ENCODE results near the gene GAREM1. TPM values are rescaled to one million over a fixed set of nuclear protein-coding genes. Genes with fewer than 3 reads are reported as not detected.
A peak's percentile ranks its signal among the peaks of the same experiment; 100 is the strongest.

The GAREM1 gene
- total RNA-seq, 1 experiment from 2014 or later, result 7.0 TPM

DNA sequence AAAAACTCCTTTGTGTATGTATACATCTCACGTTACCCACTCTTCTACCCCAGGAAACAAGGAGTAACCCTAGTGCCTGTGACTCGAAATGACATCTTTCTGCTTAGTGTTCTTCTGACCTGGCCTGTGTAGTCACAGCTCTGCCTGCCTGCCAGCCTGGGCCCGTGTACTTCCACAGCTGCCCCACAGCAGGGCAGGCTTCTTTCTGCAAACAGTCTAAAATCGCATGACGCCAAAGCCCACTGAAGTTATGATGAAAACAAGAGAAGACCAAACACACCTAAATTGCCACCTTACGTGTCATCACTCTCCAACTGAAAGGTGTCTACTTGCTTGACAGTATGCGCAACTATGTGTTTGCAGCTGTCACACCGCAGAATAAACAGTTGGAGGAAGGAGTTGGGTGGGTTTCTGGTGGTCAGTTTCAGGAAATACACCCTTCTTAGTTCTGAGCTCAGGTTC, 1.5 kb downstream of the GAREM1 start (continued):
- TF ChIP-seq, protein P1, sequence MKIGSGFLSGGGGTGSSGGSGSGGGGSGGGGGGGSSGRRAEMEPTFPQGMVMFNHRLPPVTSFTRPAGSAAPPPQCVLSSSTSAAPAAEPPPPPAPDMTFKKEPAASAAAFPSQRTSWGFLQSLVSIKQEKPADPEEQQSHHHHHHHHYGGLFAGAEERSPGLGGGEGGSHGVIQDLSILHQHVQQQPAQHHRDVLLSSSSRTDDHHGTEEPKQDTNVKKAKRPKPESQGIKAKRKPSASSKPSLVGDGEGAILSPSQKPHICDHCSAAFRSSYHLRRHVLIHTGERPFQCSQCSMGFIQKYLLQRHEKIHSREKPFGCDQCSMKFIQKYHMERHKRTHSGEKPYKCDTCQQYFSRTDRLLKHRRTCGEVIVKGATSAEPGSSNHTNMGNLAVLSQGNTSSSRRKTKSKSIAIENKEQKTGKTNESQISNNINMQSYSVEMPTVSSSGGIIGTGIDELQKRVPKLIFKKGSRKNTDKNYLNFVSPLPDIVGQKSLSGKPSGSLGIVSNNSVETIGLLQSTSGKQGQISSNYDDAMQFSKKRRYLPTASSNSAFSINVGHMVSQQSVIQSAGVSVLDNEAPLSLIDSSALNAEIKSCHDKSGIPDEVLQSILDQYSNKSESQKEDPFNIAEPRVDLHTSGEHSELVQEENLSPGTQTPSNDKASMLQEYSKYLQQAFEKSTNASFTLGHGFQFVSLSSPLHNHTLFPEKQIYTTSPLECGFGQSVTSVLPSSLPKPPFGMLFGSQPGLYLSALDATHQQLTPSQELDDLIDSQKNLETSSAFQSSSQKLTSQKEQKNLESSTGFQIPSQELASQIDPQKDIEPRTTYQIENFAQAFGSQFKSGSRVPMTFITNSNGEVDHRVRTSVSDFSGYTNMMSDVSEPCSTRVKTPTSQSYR (CRISPR knock-in tag; IDR thresholded peaks at IDR 0.05), result no peak
- no peak for TF ChIP-seq ELF4 (CRISPR knock-in tag; IDR thresholded peaks at IDR 0.05; ENCODE audit: low read depth)
- TF ChIP-seq FOXP1 (CRISPR knock-in tag; IDR thresholded peaks at IDR 0.05; ENCODE audit: borderline replicate concordance), result no peak
- TF ChIP-seq, protein P2, sequence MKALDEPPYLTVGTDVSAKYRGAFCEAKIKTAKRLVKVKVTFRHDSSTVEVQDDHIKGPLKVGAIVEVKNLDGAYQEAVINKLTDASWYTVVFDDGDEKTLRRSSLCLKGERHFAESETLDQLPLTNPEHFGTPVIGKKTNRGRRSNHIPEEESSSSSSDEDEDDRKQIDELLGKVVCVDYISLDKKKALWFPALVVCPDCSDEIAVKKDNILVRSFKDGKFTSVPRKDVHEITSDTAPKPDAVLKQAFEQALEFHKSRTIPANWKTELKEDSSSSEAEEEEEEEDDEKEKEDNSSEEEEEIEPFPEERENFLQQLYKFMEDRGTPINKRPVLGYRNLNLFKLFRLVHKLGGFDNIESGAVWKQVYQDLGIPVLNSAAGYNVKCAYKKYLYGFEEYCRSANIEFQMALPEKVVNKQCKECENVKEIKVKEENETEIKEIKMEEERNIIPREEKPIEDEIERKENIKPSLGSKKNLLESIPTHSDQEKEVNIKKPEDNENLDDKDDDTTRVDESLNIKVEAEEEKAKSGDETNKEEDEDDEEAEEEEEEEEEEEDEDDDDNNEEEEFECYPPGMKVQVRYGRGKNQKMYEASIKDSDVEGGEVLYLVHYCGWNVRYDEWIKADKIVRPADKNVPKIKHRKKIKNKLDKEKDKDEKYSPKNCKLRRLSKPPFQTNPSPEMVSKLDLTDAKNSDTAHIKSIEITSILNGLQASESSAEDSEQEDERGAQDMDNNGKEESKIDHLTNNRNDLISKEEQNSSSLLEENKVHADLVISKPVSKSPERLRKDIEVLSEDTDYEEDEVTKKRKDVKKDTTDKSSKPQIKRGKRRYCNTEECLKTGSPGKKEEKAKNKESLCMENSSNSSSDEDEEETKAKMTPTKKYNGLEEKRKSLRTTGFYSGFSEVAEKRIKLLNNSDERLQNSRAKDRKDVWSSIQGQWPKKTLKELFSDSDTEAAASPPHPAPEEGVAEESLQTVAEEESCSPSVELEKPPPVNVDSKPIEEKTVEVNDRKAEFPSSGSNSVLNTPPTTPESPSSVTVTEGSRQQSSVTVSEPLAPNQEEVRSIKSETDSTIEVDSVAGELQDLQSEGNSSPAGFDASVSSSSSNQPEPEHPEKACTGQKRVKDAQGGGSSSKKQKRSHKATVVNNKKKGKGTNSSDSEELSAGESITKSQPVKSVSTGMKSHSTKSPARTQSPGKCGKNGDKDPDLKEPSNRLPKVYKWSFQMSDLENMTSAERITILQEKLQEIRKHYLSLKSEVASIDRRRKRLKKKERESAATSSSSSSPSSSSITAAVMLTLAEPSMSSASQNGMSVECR (CRISPR knock-in tag; IDR thresholded peaks at IDR 0.05; ENCODE audit: borderline replicate concordance), result no peak
- TF ChIP-seq NFE2L1 (CRISPR knock-in tag; IDR thresholded peaks at IDR 0.05), result no peak

DNA sequence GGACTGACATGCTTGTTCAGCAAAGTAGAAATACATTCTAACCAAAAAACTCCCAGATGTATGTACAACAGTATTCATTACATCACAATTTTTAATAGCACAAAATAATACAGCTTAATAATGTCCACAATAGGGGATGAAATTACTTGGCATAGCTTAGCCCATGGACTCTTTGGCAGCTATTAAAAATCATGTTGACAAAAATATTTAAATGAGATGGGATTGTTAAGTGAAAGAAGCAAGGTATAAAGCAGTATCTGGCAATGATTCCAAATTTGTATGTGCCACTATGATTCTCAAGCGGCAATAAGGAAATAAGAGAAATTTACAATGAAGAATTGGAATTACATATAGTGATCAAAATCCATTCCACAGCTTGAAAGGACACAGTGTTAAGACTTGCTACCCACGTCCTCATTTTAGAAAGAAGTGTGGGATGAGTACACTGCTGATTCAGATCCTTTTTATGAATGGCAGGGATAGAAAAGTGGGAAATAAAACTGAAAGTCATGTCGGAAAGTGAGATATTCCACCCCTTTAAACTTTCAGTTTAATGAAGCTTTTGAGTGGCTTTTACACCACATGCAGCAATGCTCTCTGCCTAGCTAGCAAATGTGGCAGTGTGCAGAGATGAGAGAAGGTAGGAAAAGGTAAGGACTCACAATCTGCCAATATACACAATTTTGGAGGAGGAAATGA, 2.4 kb downstream of the GAREM1 start:
- peak overlapping the region; percentile 5; the same call in 1 of the 2 replicates for H3K4me3 Mint-ChIP-seq
- H3K9me3 Mint-ChIP-seq, result no peaks in the 10 kb centered on the region
- CTCF ChIA-PET, result interaction anchor here (1.6 to 7.4 kb wide), 3 partner anchors 82 to 197 kb away, joined by 11 to 109 read pairs (median 60); no protein-coding TSS in a partner anchor
- POLR2A ChIA-PET, result no interaction called here
- ATAC-seq, result no peak
- peaks cover 42% of the 10 kb centered on the region for H3K4me1 Mint-ChIP-seq
- no peak overlapping the region for H3K27ac Mint-ChIP-seq
- peaks cover 28% of the 10 kb centered on the region for H3K27me3 Mint-ChIP-seq (ENCODE audit: low read depth)
- DNase-seq (ENCODE audit: low spot score), result no peak
- no peak for TF ChIP-seq SOX15 (CRISPR knock-in tag; IDR thresholded peaks at IDR 0.05)
- no peaks in the 10 kb centered on the region for H3K36me3 Mint-ChIP-seq

DNA sequence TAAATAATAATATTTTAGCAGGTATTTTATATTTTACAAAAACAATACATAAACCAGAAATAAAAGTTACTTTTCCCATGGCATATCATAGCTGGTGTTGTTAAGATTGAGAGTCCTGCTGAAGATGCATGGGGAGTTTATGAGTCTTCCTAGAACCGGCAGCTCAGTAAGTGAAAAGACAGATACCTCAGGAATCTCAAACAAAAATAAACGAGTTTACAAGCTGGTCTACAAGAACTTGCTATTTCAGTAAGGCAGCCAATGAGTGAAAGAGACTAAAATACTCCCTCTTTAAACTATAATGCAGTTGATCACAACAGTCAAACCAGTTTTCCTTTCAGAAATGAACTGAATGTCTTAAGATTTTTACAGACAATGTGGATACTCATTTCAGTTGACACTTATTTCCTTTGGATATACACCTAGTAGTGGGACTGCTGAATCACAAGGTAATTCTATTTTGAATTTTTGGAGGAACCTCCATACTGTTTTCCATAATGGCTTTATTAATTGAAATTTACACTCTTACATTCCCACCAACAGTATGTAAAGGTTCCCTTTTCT, 8.9 kb downstream of the GAREM1 start:
- no peak overlapping the region for H3K4me3 Mint-ChIP-seq
- H3K27me3 Mint-ChIP-seq (ENCODE audit: low read depth), result no peaks in the 10 kb centered on the region
- ChIA-PET POLR2A (interaction anchor here (1.0 kb wide), 1 partner anchor 9 kb away, joined by 3 read pairs; the partner anchor contains the start of gene GAREM1), CTCF (interaction anchor here (0.6 to 1.1 kb wide), 4 partner anchors 9 to 101 kb away, joined by 3 to 4 read pairs (median 4); partner anchors contain the start of gene GAREM1)
- H3K9me3 Mint-ChIP-seq, result no peaks in the 10 kb centered on the region
- DNase-seq (ENCODE audit: low spot score), result no peak
- TF ChIP-seq PRRX2 (CRISPR knock-in tag; IDR thresholded peaks at IDR 0.05) (no peak), FOXJ3 (CRISPR knock-in tag; IDR thresholded peaks at IDR 0.05; ENCODE audit: borderline replicate concordance) (no peak), NR3C1 (CRISPR knock-in tag; conservative IDR thresholded peaks at IDR 0.05; ENCODE audit: low read depth) (no peak), KAT7 (CRISPR knock-in tag; IDR thresholded peaks at IDR 0.05; ENCODE audit: borderline replicate concordance) (no peak), OVOL2 (CRISPR knock-in tag; IDR thresholded peaks at IDR 0.05; ENCODE audit: borderline replicate concordance) (no peak), ZNF317 (CRISPR knock-in tag; IDR thresholded peaks at IDR 0.05; ENCODE audit: borderline replicate concordance, low read depth) (no peak), SMAD4 (CRISPR knock-in tag; IDR thresholded peaks at IDR 0.05) (no peak), ESRRA (CRISPR knock-in tag; IDR thresholded peaks at IDR 0.05; ENCODE audit: borderline replicate concordance) (no peak)
- TF ChIP-seq, protein P3, sequence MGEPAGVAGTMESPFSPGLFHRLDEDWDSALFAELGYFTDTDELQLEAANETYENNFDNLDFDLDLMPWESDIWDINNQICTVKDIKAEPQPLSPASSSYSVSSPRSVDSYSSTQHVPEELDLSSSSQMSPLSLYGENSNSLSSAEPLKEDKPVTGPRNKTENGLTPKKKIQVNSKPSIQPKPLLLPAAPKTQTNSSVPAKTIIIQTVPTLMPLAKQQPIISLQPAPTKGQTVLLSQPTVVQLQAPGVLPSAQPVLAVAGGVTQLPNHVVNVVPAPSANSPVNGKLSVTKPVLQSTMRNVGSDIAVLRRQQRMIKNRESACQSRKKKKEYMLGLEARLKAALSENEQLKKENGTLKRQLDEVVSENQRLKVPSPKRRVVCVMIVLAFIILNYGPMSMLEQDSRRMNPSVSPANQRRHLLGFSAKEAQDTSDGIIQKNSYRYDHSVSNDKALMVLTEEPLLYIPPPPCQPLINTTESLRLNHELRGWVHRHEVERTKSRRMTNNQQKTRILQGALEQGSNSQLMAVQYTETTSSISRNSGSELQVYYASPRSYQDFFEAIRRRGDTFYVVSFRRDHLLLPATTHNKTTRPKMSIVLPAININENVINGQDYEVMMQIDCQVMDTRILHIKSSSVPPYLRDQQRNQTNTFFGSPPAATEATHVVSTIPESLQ (CRISPR knock-in tag; IDR thresholded peaks at IDR 0.05), result no peak
- no peak overlapping the region; the same call in 1 of the 2 replicates for H3K27ac Mint-ChIP-seq
- H3K4me1 Mint-ChIP-seq, result peaks cover 28% of the 10 kb centered on the region
- ATAC-seq, result no peak
- no peaks in the 10 kb centered on the region for H3K36me3 Mint-ChIP-seq
